ENCODE results near the gene ITSN1.

The ITSN1 gene

GRCh38 chr21:33648555-33648954 is 6.3 kb downstream of the ITSN1 start:
- TF ChIP-seq USF1 (IDR thresholded peaks at IDR 0.05) (no peak), EGR1 (IDR thresholded peaks at IDR 0.05) (no peak), NFIC (IDR thresholded peaks at IDR 0.05) (no peak)

DNA sequence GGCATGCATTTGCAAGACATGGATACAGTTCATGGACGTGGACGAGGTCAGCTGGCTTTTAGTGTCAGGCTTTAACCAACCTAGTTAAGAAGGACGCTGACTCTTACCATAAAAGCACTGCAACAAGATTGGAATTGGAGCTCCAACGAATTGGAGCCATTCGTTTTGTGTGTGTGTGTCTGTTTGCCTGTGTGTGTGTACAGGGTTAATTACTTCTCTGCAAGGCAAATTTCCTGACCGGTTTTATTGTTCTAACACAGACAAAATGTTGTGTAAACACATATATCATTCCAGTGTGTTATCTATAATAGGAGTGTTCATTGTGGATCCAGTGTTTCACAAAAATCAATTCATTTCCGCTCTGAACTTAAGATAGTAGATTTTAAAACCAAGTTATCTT is 7.9 kb downstream of the ITSN1 start:
- TF ChIP-seq TAF1 (IDR thresholded peaks at IDR 0.05; ENCODE audit: low read depth) (no peak), EGR1 (IDR thresholded peaks at IDR 0.05) (no peak), RAD21 (IDR thresholded peaks at IDR 0.05; ENCODE audit: low read depth) (no peak), FOXM1 (IDR thresholded peaks at IDR 0.05; ENCODE audit: borderline replicate concordance, low read depth) (no peak), USF1 (IDR thresholded peaks at IDR 0.05) (no peak), TEAD4 (IDR thresholded peaks at IDR 0.05) (no peak), CREB1 (IDR thresholded peaks at IDR 0.05; ENCODE audit: low read depth) (no peak), TCF12 (IDR thresholded peaks at IDR 0.05; ENCODE audit: low read depth) (no peak), YY1 (IDR thresholded peaks at IDR 0.05; ENCODE audit: low read depth) (no peak), CEBPB (IDR thresholded peaks at IDR 0.05) (no peak), NFIC (IDR thresholded peaks at IDR 0.05) (no peak), MAX (IDR thresholded peaks at IDR 0.05) (no peak), ZBTB7A (IDR thresholded peaks at IDR 0.05; ENCODE audit: low read depth) (no peak), EP300 (IDR thresholded peaks at IDR 0.05; ENCODE audit: borderline replicate concordance) (no peak)
- TF ChIP-seq, protein P1, sequence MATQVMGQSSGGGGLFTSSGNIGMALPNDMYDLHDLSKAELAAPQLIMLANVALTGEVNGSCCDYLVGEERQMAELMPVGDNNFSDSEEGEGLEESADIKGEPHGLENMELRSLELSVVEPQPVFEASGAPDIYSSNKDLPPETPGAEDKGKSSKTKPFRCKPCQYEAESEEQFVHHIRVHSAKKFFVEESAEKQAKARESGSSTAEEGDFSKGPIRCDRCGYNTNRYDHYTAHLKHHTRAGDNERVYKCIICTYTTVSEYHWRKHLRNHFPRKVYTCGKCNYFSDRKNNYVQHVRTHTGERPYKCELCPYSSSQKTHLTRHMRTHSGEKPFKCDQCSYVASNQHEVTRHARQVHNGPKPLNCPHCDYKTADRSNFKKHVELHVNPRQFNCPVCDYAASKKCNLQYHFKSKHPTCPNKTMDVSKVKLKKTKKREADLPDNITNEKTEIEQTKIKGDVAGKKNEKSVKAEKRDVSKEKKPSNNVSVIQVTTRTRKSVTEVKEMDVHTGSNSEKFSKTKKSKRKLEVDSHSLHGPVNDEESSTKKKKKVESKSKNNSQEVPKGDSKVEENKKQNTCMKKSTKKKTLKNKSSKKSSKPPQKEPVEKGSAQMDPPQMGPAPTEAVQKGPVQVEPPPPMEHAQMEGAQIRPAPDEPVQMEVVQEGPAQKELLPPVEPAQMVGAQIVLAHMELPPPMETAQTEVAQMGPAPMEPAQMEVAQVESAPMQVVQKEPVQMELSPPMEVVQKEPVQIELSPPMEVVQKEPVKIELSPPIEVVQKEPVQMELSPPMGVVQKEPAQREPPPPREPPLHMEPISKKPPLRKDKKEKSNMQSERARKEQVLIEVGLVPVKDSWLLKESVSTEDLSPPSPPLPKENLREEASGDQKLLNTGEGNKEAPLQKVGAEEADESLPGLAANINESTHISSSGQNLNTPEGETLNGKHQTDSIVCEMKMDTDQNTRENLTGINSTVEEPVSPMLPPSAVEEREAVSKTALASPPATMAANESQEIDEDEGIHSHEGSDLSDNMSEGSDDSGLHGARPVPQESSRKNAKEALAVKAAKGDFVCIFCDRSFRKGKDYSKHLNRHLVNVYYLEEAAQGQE (IDR thresholded peaks at IDR 0.05; ENCODE audit: low read depth), result no peak

DNA sequence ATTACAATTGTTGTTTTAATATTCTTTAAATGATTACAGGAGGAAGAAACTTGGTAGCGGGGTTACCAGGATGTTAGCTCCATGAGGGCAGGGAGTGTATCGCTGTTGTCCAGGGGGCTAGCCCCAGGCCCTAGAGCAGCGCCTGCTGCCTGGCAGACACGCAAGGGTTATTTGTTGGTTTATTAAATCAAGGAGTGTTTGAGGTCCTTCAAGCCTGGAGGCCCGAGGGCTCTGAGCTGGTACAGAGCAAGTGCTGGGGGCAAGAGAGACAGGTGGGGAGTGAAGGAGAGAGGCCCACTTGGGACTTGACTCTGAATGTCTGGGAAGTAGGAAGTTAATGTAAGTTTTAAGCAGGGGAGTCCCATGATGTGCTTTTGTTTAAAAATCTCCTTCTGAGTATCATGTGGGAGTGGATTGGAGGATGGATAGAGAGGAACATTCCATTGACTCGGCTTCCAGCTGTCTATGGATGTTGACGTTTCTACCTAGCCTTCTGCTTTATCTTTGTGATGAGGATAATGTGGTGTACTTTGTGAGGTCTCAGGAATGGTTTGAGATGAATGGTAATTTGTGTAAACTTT is 8.7 kb downstream of the ITSN1 start:
- TF ChIP-seq RAD21 (IDR thresholded peaks at IDR 0.05; ENCODE audit: low read depth) (no peak), TAF1 (IDR thresholded peaks at IDR 0.05; ENCODE audit: low read depth) (no peak), USF1 (IDR thresholded peaks at IDR 0.05) (no peak), YY1 (IDR thresholded peaks at IDR 0.05; ENCODE audit: low read depth) (no peak), NFIC (IDR thresholded peaks at IDR 0.05) (no peak), CREB1 (IDR thresholded peaks at IDR 0.05; ENCODE audit: low read depth) (no peak), EP300 (IDR thresholded peaks at IDR 0.05; ENCODE audit: borderline replicate concordance) (no peak), EGR1 (IDR thresholded peaks at IDR 0.05) (no peak), TEAD4 (IDR thresholded peaks at IDR 0.05) (no peak), FOXM1 (IDR thresholded peaks at IDR 0.05; ENCODE audit: borderline replicate concordance, low read depth) (no peak), CEBPB (IDR thresholded peaks at IDR 0.05) (no peak), ZBTB7A (IDR thresholded peaks at IDR 0.05; ENCODE audit: low read depth) (no peak), MAX (IDR thresholded peaks at IDR 0.05) (no peak), TCF12 (IDR thresholded peaks at IDR 0.05; ENCODE audit: low read depth) (no peak)
- TF ChIP-seq, protein P1 (IDR thresholded peaks at IDR 0.05; ENCODE audit: low read depth), result no peak

DNA sequence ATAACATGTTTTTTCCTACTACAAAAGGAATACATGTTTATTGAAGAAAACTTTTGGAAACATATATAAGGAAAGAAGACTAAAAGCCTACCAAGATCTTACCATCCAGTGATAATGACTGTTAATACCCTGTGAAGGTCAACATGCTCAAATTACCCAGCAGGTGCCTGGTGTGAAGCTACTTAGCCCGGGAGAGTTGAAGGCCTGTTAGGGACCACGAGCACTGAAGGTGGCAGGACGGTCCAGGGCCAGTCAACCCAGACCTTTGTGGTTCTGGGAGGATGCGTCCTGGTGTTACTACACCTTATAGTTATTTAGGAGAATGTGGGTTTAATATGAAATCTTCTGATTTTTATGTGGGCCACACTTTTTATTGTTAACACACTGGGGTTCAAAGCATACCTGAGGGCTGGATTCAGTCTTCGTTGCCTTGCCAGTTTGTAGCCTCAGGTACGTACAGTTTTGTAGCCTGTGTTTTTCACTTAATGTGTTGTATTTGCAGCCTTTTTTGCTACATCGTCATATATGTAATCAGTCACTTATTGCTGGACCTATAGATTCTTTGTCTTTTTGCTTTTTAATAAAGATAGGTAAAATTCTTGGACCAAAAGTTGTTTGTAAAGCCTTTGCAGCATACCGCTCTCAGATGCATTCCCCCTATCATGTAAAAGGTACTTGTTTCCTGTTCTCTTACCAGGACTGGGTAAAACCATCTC is 9.8 kb downstream of the ITSN1 start:
- TF ChIP-seq, protein P1 (IDR thresholded peaks at IDR 0.05; ENCODE audit: low read depth), result no peak
- TF ChIP-seq TAF1 (IDR thresholded peaks at IDR 0.05; ENCODE audit: low read depth) (no peak), ZBTB7A (IDR thresholded peaks at IDR 0.05; ENCODE audit: low read depth) (no peak)

Measured in Ishikawa (cell line).